ENCODE measurements around the gene ABCD4.

Gene ABCD4

GRCh38 chr14:74239848-74240793 lies 62.6 kb downstream of the ABCD4 start:
- H3K4me3 ChIP-seq (ENCODE audit: control insufficient read depth, low read depth, low read length): no peak overlapping the region
- no peak for DNase-seq (ENCODE audit: low read depth)
- no peak for TF ChIP-seq CTCF (IDR thresholded peaks at IDR 0.05; ENCODE audit: control insufficient read depth, insufficient read depth, low read depth, low read length, missing control alignments)

- TF ChIP-seq CTCF (IDR thresholded peaks at IDR 0.05; ENCODE audit: control insufficient read depth, insufficient read depth, low read depth, low read length, missing control alignments): no peak
- DNase-seq (ENCODE audit: low read depth): no peak
- H3K4me3 ChIP-seq (ENCODE audit: control insufficient read depth, low read depth, low read length): no peak within 1 kb of the TSS
Measured at GRCh38 chr14:74238974-74239847, 63.5 kb downstream of the ABCD4 start, which contains the start of gene VSX2. TSS of gene VSX2 (plus strand) at chr14:74239449. CDS start at chr14:74239562, 113 bp downstream.

- no peak overlapping the region for H3K4me3 ChIP-seq (ENCODE audit: control insufficient read depth, low read depth, low read length)
- TF ChIP-seq CTCF (IDR thresholded peaks at IDR 0.05; ENCODE audit: control insufficient read depth, insufficient read depth, low read depth, low read length, missing control alignments): no peak
- DNase-seq (ENCODE audit: low read depth): no peak
Measured at GRCh38 chr14:74237441-74237840, 65.3 kb downstream of the ABCD4 start.

Measured in AG09309 (cell line).